Stomach (tissue), 4 donors: ENCODE results near the gene RBFOX2.

Experiments used
- CTCF ChIP-seq, 7 experiments: fragments of 450-650 bp in 4 of 7; fragments of 200-600 bp in 3 of 7; sonication (generic) in 3 of 7; IDR thresholded peaks; one replicate each; pipeline ENCODE4 v1.5.1; 2016 to 2019; ENCODE audit warnings: antibody characterized with exemption in 7 of 7, control low read depth in 2 of 7, mild to moderate bottlenecking in 1 of 7
- EP300 ChIP-seq: sonication (generic); formaldehyde crosslinking; IDR thresholded peaks from one replicate; pipeline ENCODE4 v1.6.1; 2017; ENCODE audit warnings: antibody characterized with exemption
- POLR2A ChIP-seq, 4 donors: fragments of 450-650 bp; IDR thresholded peaks; one replicate each; pipeline ENCODE4 v1.6.1; 2016; ENCODE audit warnings: antibody characterized with exemption in 4 of 4, control low read depth in 2 of 4, mild to moderate bottlenecking in 1 of 4, moderate library complexity in 1 of 4

GRCh38 chr22:35884529-35884928 lies 144.1 kb downstream of the RBFOX2 start:
- TF ChIP-seq CTCF (IDR thresholded peaks at IDR 0.05) (no peak), POLR2A (IDR thresholded peaks at IDR 0.05) (no peak), EP300 (no peak)
